RWPE2 (cell line): Measurements from ENCODE around the gene STARD13.

ENCODE experiments used
- ATAC-seq: fragments of 200-7000 bp; cut with Tn5 transposase; 3 replicates; pipeline ENCODE4 v1.9.1; 2021; ENCODE audit warnings: low read depth
- DNase-seq: peaks from one replicate; pipeline ENCODE4 v3.0.0-alpha.2; 2020; ENCODE audit warnings: low spot score
- H3K27ac ChIP-seq: fragments of 450-650 bp; 2 replicates; pipeline ENCODE4 v1.5.1; 2017; ENCODE audit warnings: mild to moderate bottlenecking; ENCODE audit not compliant: poor library complexity, severe bottlenecking
- H3K27me3 ChIP-seq: fragments of 250-450 bp; sonication (Bioruptor Pico); 2 replicates; pipeline ENCODE4 v1.5.1; 2021; ENCODE audit warnings: mild to moderate bottlenecking, moderate library complexity; ENCODE audit not compliant: insufficient read depth, poor library complexity, severe bottlenecking
- H3K36me3 ChIP-seq: fragments of 250-450 bp; sonication (Bioruptor Pico); 2 replicates; pipeline ENCODE4 v1.5.1; 2020; ENCODE audit warnings: low read depth, mild to moderate bottlenecking, moderate library complexity
- H3K4me1 ChIP-seq: fragments of 250-450 bp; sonication (Bioruptor Pico); 2 replicates; pipeline ENCODE4 v1.5.1; 2021; ENCODE audit warnings: mild to moderate bottlenecking, moderate library complexity; ENCODE audit not compliant: insufficient read depth, poor library complexity, severe bottlenecking
- H3K4me3 ChIP-seq: fragments of 250-450 bp; sonication (Bioruptor Pico); 2 replicates; pipeline ENCODE4 v1.5.1; 2021; ENCODE audit warnings: mild to moderate bottlenecking, moderate library complexity; ENCODE audit not compliant: severe bottlenecking
- H3K9me3 ChIP-seq: fragments of 250-450 bp; sonication (Bioruptor Pico); 2 replicates; pipeline ENCODE4 v1.5.1; 2021; ENCODE audit warnings: mild to moderate bottlenecking, moderate library complexity; ENCODE audit not compliant: severe bottlenecking
- CTCF ChIP-seq: fragments of 450-650 bp; IDR thresholded peaks from one replicate; pipeline ENCODE4 v1.5.1; 2017; ENCODE audit warnings: mild to moderate bottlenecking, moderate library complexity; ENCODE audit not compliant: poor library complexity, severe bottlenecking

STARD13 gene

DNA sequence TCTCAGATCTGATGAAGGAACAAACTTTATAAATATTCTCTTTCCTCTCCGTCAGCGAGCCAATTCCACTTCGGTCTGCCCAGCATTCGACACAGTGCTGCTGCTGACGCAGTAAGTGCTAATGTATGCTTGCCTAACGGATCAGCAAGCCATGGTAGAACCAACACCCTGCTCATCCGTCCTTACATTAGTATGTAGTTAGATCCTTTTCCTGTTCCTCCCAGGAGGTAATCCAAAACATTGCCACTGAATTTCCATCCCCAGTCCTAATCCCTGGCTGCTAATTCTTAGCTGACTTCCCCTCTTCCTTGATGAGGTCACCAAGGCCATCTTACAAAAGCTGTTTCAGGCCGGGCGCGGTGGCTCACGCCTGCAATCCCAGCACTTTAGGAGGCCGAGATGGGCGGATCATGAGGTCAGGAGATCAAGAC is 88.0 kb downstream of the STARD13 start:
- ATAC-seq (no peak), DNase-seq (no peak)
- H3K27ac ChIP-seq = no peak overlapping the region
- H3K9me3 ChIP-seq = no peaks in the 10 kb centered on the region
- no peaks in the 10 kb centered on the region; the same call in 1 of the 2 replicates for H3K36me3 ChIP-seq
- TF ChIP-seq CTCF = no peak
- H3K4me3 ChIP-seq = no peak overlapping the region
- H3K27me3 ChIP-seq = no peaks in the 10 kb centered on the region
- H3K4me1 ChIP-seq = peaks cover 9% of the 10 kb centered on the region

GRCh38 chr13:33196767-33197166 is 88.8 kb downstream of the STARD13 start:
- Histone ChIP-seq H3K9me3 (no peaks in the 10 kb centered on the region), H3K27me3 (no peaks in the 10 kb centered on the region), H3K36me3 (no peaks in the 10 kb centered on the region; the same call in 1 of the 2 replicates), H3K4me3 (no peak overlapping the region), H3K4me1 (peaks cover 9% of the 10 kb centered on the region), H3K27ac (no peak overlapping the region)
- no peak for TF ChIP-seq CTCF
- no peak for ATAC-seq
- no peak for DNase-seq

DNA sequence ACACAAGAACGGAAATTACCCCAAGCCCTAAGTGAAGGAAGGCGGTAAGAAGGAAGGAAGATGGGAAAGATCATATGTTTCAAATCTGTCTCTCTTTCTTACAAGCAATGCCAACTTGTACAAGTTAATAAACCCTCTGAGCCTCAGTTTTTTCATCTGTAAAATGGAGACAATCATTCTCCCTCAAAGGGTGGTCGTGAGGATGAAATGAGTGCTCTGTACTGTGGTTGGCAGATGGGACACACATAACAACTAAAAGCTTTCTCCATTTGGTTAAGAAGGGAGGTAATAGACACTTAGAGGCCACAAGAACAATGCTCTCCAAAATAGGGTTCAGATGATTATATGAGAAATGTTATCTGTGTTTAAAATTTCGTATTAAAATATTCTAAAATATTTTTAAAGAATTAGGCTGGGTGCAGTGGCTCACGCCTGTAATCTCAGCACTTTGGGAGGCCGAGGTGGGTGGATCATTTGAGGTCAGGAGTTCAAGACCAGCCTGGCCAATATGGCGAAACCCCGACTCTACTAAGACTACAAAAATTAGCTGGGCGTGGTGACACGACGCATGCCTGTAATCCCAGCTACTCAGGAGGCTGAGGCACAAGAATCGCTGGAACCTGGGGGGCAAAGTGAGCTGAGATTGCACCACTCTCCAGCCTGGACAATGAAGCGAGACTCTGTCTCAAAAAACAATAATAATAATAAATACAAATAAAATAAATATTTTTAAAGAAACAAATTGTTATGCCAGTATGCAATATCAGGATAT is 89.7 kb downstream of the STARD13 start:
- DNase-seq (no peak), ATAC-seq (no peak)
- Histone ChIP-seq H3K36me3 (no peaks in the 10 kb centered on the region; the same call in 1 of the 2 replicates), H3K4me3 (no peak overlapping the region), H3K27ac (no peak overlapping the region), H3K4me1 (peaks cover 9% of the 10 kb centered on the region), H3K27me3 (no peaks in the 10 kb centered on the region), H3K9me3 (no peaks in the 10 kb centered on the region)
- no peak for TF ChIP-seq CTCF

DNA sequence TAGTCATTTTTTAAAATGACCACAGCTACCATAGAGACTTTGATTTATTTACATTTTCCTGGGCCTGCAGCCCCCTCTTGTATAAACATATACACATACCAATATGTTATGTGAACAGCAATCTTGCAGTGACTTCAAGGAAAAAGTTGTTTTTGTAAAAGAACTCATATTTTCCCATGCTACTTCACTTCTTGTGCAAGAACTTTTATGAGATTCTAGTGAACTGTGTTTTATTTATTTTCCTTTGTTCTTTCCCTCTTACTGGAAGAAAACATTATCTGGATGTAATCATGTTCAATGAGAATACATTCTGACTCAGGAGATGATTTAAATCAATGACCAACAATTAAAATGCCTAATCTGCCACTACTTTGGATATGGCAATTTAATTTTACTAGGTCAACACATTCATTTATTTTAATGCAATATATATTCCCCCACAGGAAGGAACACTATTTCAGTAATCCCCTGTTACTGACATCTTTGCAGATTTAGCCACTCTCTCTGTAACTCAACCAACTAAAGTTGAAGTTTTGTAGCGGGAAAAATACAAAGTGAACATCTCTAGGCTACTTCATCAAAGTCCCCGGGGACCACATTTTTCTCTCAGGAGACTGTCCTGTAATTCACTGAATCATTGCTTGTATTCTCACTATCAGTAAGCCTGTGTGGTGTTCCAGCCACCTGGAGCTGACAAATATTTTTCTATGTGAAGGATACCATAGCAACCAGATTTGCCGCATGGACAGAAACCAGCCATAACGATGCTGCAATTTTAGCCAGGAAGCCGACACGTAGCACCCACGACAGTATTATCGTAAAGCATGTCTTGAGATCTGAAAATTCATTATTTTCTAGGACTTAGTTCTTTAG is 90.5 kb downstream of the STARD13 start:
- DNase-seq (no peak), ATAC-seq (no peak)
- Histone ChIP-seq H3K9me3 (no peaks in the 10 kb centered on the region), H3K36me3 (no peaks in the 10 kb centered on the region; the same call in 1 of the 2 replicates), H3K27me3 (no peaks in the 10 kb centered on the region), H3K4me1 (peaks cover 9% of the 10 kb centered on the region), H3K27ac (no peak overlapping the region), H3K4me3 (no peak overlapping the region)
- no peak for TF ChIP-seq CTCF
